SK-N-SH (cell line): ENCODE results near the gene GOLM1. TPM values are rescaled to one million over a fixed set of nuclear protein-coding genes. Genes with fewer than 3 reads are reported as not detected.

ENCODE experiments used
- CTCF ChIA-PET: fragments of 300-600, 350-600 bp; formaldehyde crosslinking; extraction: SDS; loops from one replicate; lab custom pipeline; 2021; lab: Yijun Ruan, JAX
- POLR2A ChIA-PET: fragments of 350-600 bp; sonication (Branson Sonifier 250); formaldehyde crosslinking; extraction: SDS; loops from one replicate; lab custom pipeline; 2020; ENCODE audit warnings: antibody characterized with exemption, inconsistent platforms; lab: Yijun Ruan, JAX
- DNase-seq: peaks from one replicate; pipeline ENCODE4 v3.0.0; 2012
- H2AFZ ChIP-seq: fragments of 200-600 bp; sonication (generic); 2 replicates; pipeline ENCODE4 v1.8.1; 2016; ENCODE audit warnings: antibody characterized with exemption, mild to moderate bottlenecking, low read depth
- H3F3A ChIP-seq: fragments of 200-600 bp; sonication (generic); replicated peaks from 2 replicates; pipeline ENCODE3; 2016; ENCODE audit warnings: antibody characterized with exemption, mild to moderate bottlenecking; ENCODE audit not compliant: insufficient read depth
- H3K27ac ChIP-seq, 2 experiments: fragments of 200-500 bp in 1 of 2; fragments of 200-600 bp in 1 of 2; sonication (Bioruptor generic) in 1 of 2; sonication (generic), shearing (Covaris generic) in 1 of 2; 2 replicates each; pipeline versions ENCODE4 v1.5.1 to v1.6.1; 2014 to 2016; ENCODE audit warnings: low read depth in 2 of 2, inconsistent platforms in 1 of 2, low read length in 1 of 2, mild to moderate bottlenecking in 1 of 2, mixed read lengths in 1 of 2
- H3K27me3 ChIP-seq: fragments of 200-600 bp; sonication (generic), shearing (Covaris generic); 2 replicates; pipeline ENCODE4 v1.6.1; 2016; ENCODE audit warnings: mixed run types; ENCODE audit not compliant: insufficient read depth
- H3K36me3 ChIP-seq, 2 experiments: fragments of 200-500 bp in 1 of 2; fragments of 200-600 bp in 1 of 2; sonication (Bioruptor generic) in 1 of 2; sonication (generic) in 1 of 2; replicated peaks in 1 of 2; 2 replicates each; pipeline versions ENCODE3 to v1.5.1; 2014 to 2016; ENCODE audit warnings: low read length in 1 of 2, mild to moderate bottlenecking in 1 of 2; ENCODE audit not compliant: insufficient read depth in 2 of 2, control insufficient read depth in 1 of 2
- H3K4me1 ChIP-seq, 2 experiments: fragments of 200-500 bp in 1 of 2; fragments of 200-600 bp in 1 of 2; sonication (Bioruptor generic) in 1 of 2; sonication (generic), shearing (Covaris generic) in 1 of 2; 2 replicates each; pipeline versions ENCODE4 v1.5.1 to v1.6.1; 2014 to 2016; ENCODE audit warnings: low read depth in 1 of 2, low read length in 1 of 2, mixed run types in 1 of 2; ENCODE audit not compliant: insufficient read depth in 2 of 2, control insufficient read depth in 1 of 2
- H3K4me2 ChIP-seq: fragments of 200-600 bp; sonication (generic), shearing (Covaris generic); 2 replicates; pipeline ENCODE4 v1.6.1; 2017; ENCODE audit warnings: mixed run types
- H3K4me3 ChIP-seq, 2 experiments: fragments of 200-500 bp in 1 of 2; fragments of 200-600 bp in 1 of 2; sonication (Bioruptor generic) in 1 of 2; sonication (generic), shearing (Covaris generic) in 1 of 2; 2 replicates each; pipeline versions ENCODE4 v1.5.1 to v1.8.1; 2014 to 2016; ENCODE audit warnings: low read depth in 2 of 2, inconsistent platforms in 1 of 2, low read length in 1 of 2, mild to moderate bottlenecking in 1 of 2, mixed read lengths in 1 of 2, moderate library complexity in 1 of 2
- H3K79me2 ChIP-seq: fragments of 200-600 bp; sonication (generic); 2 replicates; pipeline ENCODE4 v1.8.1; 2017; ENCODE audit warnings: mild to moderate bottlenecking; ENCODE audit not compliant: insufficient read depth
- H3K9ac ChIP-seq: fragments of 200-600 bp; sonication (generic); 2 replicates; pipeline ENCODE4 v1.6.1; 2017; ENCODE audit warnings: mixed run types
- H3K9me2 ChIP-seq: fragments of 200-600 bp; sonication (generic); 2 replicates; pipeline ENCODE4 v1.6.1; 2017; ENCODE audit warnings: mixed run types
- H3K9me3 ChIP-seq: fragments of 200-600 bp; sonication (generic); 2 replicates; pipeline ENCODE4 v1.6.1; 2017; ENCODE audit warnings: mixed run types, mild to moderate bottlenecking, moderate library complexity
- H4K20me1 ChIP-seq: fragments of 200-600 bp; sonication (generic); 2 replicates; pipeline ENCODE4 v1.6.1; 2017; ENCODE audit warnings: mild to moderate bottlenecking, mixed run types; ENCODE audit not compliant: insufficient read depth
- CHD2 ChIP-seq: fragments of 150-350 bp; IDR thresholded peaks from 2 replicates; pipeline ENCODE4 v1.6.1; 2018; ENCODE audit warnings: low read length; ENCODE audit not compliant: partially characterized antibody
- FOSL2 ChIP-seq: IDR thresholded peaks from 2 replicates; pipeline ENCODE4 v1.4.0; 2012; ENCODE audit warnings: low read depth, mild to moderate bottlenecking, moderate library complexity, borderline replicate concordance
- FOXJ3 ChIP-seq: sonication (generic); formaldehyde crosslinking; IDR thresholded peaks from 2 replicates; pipeline ENCODE4 v1.5.1; 2020; ENCODE audit warnings: mild to moderate bottlenecking, missing genetic modification reagents
- NFIC ChIP-seq: IDR thresholded peaks from 2 replicates; pipeline ENCODE4 v1.4.0; 2012; ENCODE audit warnings: borderline replicate concordance
- RFX5 ChIP-seq: IDR thresholded peaks from 2 replicates; pipeline ENCODE4 v1.6.1; 2012; ENCODE audit warnings: mild to moderate bottlenecking, improper control_type of control experiment, low read length
- SIN3A ChIP-seq: IDR thresholded peaks from 2 replicates; pipeline ENCODE4 v1.6.1; 2012; ENCODE audit warnings: low read depth, mild to moderate bottlenecking, low read length, moderate library complexity, borderline replicate concordance
- SMC3 ChIP-seq: IDR thresholded peaks from 2 replicates; pipeline ENCODE4 v1.6.1; 2012; ENCODE audit warnings: low read depth, low read length, improper control_type of control experiment
- TCF12 ChIP-seq: IDR thresholded peaks from 2 replicates; pipeline ENCODE4 v1.4.0; 2012
- TEAD4 ChIP-seq: IDR thresholded peaks from 2 replicates; pipeline ENCODE4 v1.4.0; 2012; ENCODE audit warnings: mild to moderate bottlenecking, borderline replicate concordance; ENCODE audit not compliant: insufficient read depth
- ZBTB33 ChIP-seq: IDR thresholded peaks from 2 replicates; pipeline ENCODE4 v1.4.0; 2012; ENCODE audit warnings: low read depth, borderline replicate concordance
- WGBS: methylation state at CpG from one replicate; pipeline ENCODE4 v1.1.6; 2017; ENCODE audit warnings: low lambda C conversion rate; 5-methylcytosine and 5-hydroxymethylcytosine counted together
- polyA plus RNA-seq, 3 experiments: library from polyadenylated mRNA; depleted of rRNA; stranded (reverse); fragments of >200 nt; gene quantifications; 2 replicates each; pipeline ENCODE4 v1.2.3, GENCODE V29; 2012
- TF ChIP-seq, protein P1 (sequence below): IDR thresholded peaks from 2 replicates; pipeline ENCODE4 v1.4.0; 2012; ENCODE audit warnings: low read depth, borderline replicate concordance
- TF ChIP-seq, protein P2 (sequence below): fragments of 150-350 bp; IDR thresholded peaks from 2 replicates; pipeline ENCODE4 v1.6.1; 2016; ENCODE audit warnings: mild to moderate bottlenecking, low read depth, low read length
- TF ChIP-seq, protein P3 (sequence below): fragments of 150-350 bp; IDR thresholded peaks from 2 replicates; pipeline ENCODE4 v1.6.1; 2017; ENCODE audit warnings: antibody characterized with exemption, low read length, low read depth, borderline replicate concordance
- TF ChIP-seq, protein P4 (sequence below): IDR thresholded peaks from 2 replicates; pipeline ENCODE4 v1.4.0; 2012; ENCODE audit warnings: low read depth

Gene GOLM1
- polyA plus RNA-seq, 1 of the 3 experiments (the other 2 are of a cell fraction) = 69.8 TPM

DNA sequence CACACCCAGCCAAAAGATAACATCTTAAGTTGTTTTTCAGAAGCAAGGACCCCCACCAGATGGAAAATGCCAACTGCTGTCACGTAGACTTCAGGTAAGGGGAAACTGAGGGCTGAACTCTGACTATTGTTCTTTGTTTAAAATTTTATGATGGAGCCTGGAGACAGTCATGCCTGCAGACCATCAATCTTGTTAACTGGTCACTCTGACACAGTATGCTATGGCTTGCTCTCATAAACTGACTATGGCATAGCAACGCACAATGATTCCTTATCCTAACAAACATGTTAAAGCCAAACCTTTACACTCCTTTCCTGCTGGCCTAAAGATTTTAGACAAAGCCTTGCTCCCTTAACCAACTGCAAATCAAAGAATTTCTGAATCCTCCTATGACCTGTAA, 43.6 kb upstream of the GOLM1 start:
- H3K27ac ChIP-seq = no peak overlapping the region
- H3F3A ChIP-seq = no peaks in the 10 kb centered on the region
- H3K9me3 ChIP-seq = no peaks in the 10 kb centered on the region
- ChIA-PET POLR2A (no interaction called here), CTCF (no interaction called here)
- H3K4me1 ChIP-seq = no peaks in the 10 kb centered on the region
- WGBS = 85% methylated on average over 2 of the region's 2 CpGs
- DNase-seq = no peak
- no peaks in the 10 kb centered on the region for H3K9me2 ChIP-seq
- H3K4me2 ChIP-seq = no peak overlapping the region
- no peaks in the 10 kb centered on the region for H3K36me3 ChIP-seq
- no peak overlapping the region for H2AFZ ChIP-seq
- H3K9ac ChIP-seq = no peak overlapping the region
- no peaks in the 10 kb centered on the region for H3K79me2 ChIP-seq
- TF ChIP-seq FOSL2 = no peak
- no peak for TF ChIP-seq SIN3A
- no peak for TF ChIP-seq FOXJ3
- TF ChIP-seq CHD2 = no peak
- TF ChIP-seq NFIC = no peak
- TF ChIP-seq SMC3 = no peak
- no peak for TF ChIP-seq ZBTB33
- TF ChIP-seq, protein P1, sequence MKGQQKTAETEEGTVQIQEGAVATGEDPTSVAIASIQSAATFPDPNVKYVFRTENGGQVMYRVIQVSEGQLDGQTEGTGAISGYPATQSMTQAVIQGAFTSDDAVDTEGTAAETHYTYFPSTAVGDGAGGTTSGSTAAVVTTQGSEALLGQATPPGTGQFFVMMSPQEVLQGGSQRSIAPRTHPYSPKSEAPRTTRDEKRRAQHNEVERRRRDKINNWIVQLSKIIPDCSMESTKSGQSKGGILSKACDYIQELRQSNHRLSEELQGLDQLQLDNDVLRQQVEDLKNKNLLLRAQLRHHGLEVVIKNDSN = no peak
- TF ChIP-seq TEAD4 = no peak
- TF ChIP-seq RFX5 = no peak
- TF ChIP-seq, protein P2, sequence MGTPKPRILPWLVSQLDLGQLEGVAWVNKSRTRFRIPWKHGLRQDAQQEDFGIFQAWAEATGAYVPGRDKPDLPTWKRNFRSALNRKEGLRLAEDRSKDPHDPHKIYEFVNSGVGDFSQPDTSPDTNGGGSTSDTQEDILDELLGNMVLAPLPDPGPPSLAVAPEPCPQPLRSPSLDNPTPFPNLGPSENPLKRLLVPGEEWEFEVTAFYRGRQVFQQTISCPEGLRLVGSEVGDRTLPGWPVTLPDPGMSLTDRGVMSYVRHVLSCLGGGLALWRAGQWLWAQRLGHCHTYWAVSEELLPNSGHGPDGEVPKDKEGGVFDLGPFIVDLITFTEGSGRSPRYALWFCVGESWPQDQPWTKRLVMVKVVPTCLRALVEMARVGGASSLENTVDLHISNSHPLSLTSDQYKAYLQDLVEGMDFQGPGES = no peak
- TF ChIP-seq, all 33 proteins: peak for 0
- H3K27me3 ChIP-seq = no peaks in the 10 kb centered on the region
- H4K20me1 ChIP-seq = no peaks in the 10 kb centered on the region
- H3K4me3 ChIP-seq = no peak overlapping the region

DNA sequence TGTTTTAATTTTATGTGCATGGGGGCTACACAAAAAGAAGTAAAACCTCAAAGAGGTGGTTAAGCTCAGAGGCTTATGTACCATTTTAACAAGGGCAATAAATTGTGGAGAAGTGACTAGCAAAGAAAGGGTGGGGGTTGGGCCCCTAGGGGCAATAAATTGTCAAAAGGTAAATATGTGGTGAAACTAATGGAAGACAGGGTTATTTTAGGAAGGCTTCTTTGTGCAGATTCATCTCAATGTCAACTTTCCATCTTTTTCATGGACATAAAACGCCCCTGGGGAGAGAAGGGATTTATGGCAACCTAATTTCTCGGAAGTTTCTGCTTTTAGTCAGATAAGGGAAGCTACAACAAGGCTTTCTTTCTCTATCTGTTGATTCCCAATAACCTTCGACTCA, 42.5 kb upstream of the GOLM1 start:
- H3K36me3 ChIP-seq = no peaks in the 10 kb centered on the region
- POLR2A ChIA-PET = no interaction called here
- no peak overlapping the region for H3K27ac ChIP-seq
- H3K4me3 ChIP-seq = no peak overlapping the region
- H3K4me2 ChIP-seq = no peak overlapping the region
- TF ChIP-seq, protein P3, sequence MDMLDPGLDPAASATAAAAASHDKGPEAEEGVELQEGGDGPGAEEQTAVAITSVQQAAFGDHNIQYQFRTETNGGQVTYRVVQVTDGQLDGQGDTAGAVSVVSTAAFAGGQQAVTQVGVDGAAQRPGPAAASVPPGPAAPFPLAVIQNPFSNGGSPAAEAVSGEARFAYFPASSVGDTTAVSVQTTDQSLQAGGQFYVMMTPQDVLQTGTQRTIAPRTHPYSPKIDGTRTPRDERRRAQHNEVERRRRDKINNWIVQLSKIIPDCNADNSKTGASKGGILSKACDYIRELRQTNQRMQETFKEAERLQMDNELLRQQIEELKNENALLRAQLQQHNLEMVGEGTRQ = no peak
- TF ChIP-seq ZBTB33 = no peak
- no peak for TF ChIP-seq SIN3A
- TF ChIP-seq TCF12 = no peak
- TF ChIP-seq NFIC = no peak
- TF ChIP-seq, protein P4, sequence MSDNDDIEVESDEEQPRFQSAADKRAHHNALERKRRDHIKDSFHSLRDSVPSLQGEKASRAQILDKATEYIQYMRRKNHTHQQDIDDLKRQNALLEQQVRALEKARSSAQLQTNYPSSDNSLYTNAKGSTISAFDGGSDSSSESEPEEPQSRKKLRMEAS = no peak
- H3K79me2 ChIP-seq = no peaks in the 10 kb centered on the region
- no peaks in the 10 kb centered on the region for H3K9me3 ChIP-seq
- 40% methylated on average over 3 of the region's 3 CpGs for WGBS
- H3K9me2 ChIP-seq = no peaks in the 10 kb centered on the region
- no peaks in the 10 kb centered on the region for H3K4me1 ChIP-seq
- no peaks in the 10 kb centered on the region for H4K20me1 ChIP-seq
- no peaks in the 10 kb centered on the region for H3F3A ChIP-seq
- H3K9ac ChIP-seq = no peak overlapping the region
- H3K27me3 ChIP-seq = no peaks in the 10 kb centered on the region
- DNase-seq = no peak
- CTCF ChIA-PET = interaction anchor here (0.6 kb wide), 1 partner anchor 29 kb away, joined by 3 read pairs; no protein-coding TSS in a partner anchor
- no peak overlapping the region for H2AFZ ChIP-seq
